ENCODE measurements around the gene APMAP. TPM values are rescaled to one million over a fixed set of nuclear protein-coding genes. Genes with fewer than 3 reads are reported as not detected.

The APMAP gene
- total and polyA plus RNA-seq, 9 of the 15 experiments (the other 6 are each of a cell fraction or from before 2014, with no cell fraction given) = 6.7 to 18.2 (median 14.4) TPM

DNA sequence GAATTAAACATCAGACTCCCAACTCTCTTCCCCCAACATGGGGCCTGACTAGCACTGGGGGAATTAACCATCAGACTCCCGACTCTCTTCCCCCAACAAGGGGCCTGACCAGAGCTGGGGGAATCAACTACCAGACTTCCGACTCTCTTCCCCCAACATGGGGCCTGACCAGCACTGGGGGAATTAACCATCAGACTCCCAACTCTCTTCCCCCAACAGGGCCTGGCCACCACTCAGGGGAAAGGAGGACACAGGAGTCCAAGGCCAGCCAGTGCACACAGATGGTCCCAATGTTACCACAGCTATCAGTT is 30.4 kb downstream of the APMAP start (continued):
- TF ChIP-seq, protein P1, sequence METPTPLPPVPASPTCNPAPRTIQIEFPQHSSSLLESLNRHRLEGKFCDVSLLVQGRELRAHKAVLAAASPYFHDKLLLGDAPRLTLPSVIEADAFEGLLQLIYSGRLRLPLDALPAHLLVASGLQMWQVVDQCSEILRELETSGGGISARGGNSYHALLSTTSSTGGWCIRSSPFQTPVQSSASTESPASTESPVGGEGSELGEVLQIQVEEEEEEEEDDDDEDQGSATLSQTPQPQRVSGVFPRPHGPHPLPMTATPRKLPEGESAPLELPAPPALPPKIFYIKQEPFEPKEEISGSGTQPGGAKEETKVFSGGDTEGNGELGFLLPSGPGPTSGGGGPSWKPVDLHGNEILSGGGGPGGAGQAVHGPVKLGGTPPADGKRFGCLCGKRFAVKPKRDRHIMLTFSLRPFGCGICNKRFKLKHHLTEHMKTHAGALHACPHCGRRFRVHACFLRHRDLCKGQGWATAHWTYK (CRISPR knock-in tag; IDR thresholded peaks at IDR 0.05) = no peak
- TF ChIP-seq, protein P2, sequence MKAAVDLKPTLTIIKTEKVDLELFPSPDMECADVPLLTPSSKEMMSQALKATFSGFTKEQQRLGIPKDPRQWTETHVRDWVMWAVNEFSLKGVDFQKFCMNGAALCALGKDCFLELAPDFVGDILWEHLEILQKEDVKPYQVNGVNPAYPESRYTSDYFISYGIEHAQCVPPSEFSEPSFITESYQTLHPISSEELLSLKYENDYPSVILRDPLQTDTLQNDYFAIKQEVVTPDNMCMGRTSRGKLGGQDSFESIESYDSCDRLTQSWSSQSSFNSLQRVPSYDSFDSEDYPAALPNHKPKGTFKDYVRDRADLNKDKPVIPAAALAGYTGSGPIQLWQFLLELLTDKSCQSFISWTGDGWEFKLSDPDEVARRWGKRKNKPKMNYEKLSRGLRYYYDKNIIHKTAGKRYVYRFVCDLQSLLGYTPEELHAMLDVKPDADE (conservative IDR thresholded peaks at IDR 0.05; ENCODE audit: control insufficient read depth, low read depth, low read length) = no peak

DNA sequence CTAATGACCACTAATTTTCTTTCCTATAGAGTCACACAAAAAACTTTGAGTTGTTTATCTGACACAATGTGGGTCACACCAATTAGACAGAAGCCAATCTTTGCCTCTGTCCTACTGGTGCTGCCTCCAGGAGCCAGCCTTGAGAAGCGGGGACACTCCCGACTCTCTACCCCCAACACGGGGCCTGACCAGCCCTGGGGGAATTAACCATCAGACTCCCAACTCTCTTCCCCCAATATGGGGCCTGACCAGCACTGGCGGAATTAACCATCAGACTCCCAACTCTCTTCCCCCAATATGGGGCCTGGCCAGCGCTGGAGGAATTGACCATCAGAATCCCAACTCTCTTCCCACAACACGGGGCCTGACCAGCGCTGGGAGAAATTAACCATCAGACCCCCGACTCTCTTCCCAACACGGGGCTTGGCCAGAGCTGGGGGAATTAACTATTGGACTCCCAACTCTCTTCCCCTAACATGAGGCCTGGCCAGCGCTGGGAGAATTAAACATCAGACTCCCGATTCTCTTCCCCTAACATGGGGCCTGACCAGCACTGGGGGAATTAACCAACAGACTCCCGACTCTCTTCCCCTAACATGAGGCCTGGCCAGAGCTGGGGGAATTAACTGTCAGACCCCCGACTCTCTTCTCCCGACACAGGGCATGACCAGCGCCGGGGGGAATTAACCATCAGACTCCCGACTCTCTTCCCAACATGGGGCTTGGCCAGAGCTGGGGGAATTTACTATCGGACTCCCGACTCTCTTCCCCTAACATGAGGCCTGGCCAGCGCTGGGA is 31.0 kb downstream of the APMAP start:
- no peak for FAIRE-seq
- Histone ChIP-seq H3K27me3 (ENCODE audit: control insufficient read depth in 2 of 2, insufficient read depth in 2 of 2, low read length in 2 of 2) (no peaks in the 10 kb centered on the region), H3K36me3 (ENCODE audit: control insufficient read depth, insufficient read depth, low read length) (peaks cover 18% of the 10 kb centered on the region; the same call in 2 of the 3 replicates), H2AFZ (ENCODE audit: low read depth, low read length) (no peak overlapping the region), H3K9ac (ENCODE audit: insufficient read depth in 1 of 2, low read depth in 2 of 2, low read length in 2 of 2) (no peak overlapping the region), H3K4me2 (ENCODE audit: insufficient read depth, low read length) (no peak overlapping the region), H3K79me2 (ENCODE audit: control insufficient read depth, insufficient read depth, low read length) (no peaks in the 10 kb centered on the region), H4K20me1 (replicated peaks; ENCODE audit: control insufficient read depth, insufficient read depth, low read length) (no peaks in the 10 kb centered on the region), H3K4me3 (no peak overlapping the region), H3K9me3 (replicated peaks; ENCODE audit: control insufficient read depth, insufficient read depth, low read depth, low read length) (no peaks in the 10 kb centered on the region), H3K9me1 (ENCODE audit: control insufficient read depth, insufficient read depth, low read length) (no peaks in the 10 kb centered on the region), H3K4me1 (replicated peaks in 1 of 2; ENCODE audit: control insufficient read depth in 2 of 2, insufficient read depth in 2 of 2, low read length in 2 of 2) (no peaks in the 10 kb centered on the region), H3K27ac (ENCODE audit: extremely low read depth, low read depth, low read length) (no peak overlapping the region)
- no TSS peak for BruUV-seq (replicated peaks)
- no peak for ATAC-seq
- POLR2A ChIA-PET = interaction anchor here (0.6 to 1.4 kb wide), 2 partner anchors 12 to 485 kb away, joined by 4 to 5 read pairs; partner anchors contain the start of gene CST7
- in situ Hi-C loops (cut with MboI) (no loop called here), intact Hi-C loops (cut with micrococcal nuclease) (no loop called here)
- 73% methylated on average over 15 of the region's 20 CpGs for WGBS (ENCODE audit: insufficient coverage, low coverage, missing lambda C conversion rate)
- CTCF ChIA-PET (ENCODE audit: low intra/inter-chr PET ratio) = no interaction called here
- DNase-seq (ENCODE audit: extremely low read depth in 1 of 4, low spot score in 3 of 4) = no peak
- TF ChIP-seq U2AF1 (optimal IDR thresholded peaks at IDR 0.05; ENCODE audit: low read depth, low read length) = no peak
- TF ChIP-seq, protein P3, sequence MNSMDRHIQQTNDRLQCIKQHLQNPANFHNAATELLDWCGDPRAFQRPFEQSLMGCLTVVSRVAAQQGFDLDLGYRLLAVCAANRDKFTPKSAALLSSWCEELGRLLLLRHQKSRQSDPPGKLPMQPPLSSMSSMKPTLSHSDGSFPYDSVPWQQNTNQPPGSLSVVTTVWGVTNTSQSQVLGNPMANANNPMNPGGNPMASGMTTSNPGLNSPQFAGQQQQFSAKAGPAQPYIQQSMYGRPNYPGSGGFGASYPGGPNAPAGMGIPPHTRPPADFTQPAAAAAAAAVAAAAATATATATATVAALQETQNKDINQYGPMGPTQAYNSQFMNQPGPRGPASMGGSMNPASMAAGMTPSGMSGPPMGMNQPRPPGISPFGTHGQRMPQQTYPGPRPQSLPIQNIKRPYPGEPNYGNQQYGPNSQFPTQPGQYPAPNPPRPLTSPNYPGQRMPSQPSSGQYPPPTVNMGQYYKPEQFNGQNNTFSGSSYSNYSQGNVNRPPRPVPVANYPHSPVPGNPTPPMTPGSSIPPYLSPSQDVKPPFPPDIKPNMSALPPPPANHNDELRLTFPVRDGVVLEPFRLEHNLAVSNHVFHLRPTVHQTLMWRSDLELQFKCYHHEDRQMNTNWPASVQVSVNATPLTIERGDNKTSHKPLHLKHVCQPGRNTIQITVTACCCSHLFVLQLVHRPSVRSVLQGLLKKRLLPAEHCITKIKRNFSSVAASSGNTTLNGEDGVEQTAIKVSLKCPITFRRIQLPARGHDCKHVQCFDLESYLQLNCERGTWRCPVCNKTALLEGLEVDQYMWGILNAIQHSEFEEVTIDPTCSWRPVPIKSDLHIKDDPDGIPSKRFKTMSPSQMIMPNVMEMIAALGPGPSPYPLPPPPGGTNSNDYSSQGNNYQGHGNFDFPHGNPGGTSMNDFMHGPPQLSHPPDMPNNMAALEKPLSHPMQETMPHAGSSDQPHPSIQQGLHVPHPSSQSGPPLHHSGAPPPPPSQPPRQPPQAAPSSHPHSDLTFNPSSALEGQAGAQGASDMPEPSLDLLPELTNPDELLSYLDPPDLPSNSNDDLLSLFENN (IDR thresholded peaks at IDR 0.05; ENCODE audit: low read depth in 2 of 2, low read length in 2 of 2) = no peak
- TF ChIP-seq, protein P4, sequence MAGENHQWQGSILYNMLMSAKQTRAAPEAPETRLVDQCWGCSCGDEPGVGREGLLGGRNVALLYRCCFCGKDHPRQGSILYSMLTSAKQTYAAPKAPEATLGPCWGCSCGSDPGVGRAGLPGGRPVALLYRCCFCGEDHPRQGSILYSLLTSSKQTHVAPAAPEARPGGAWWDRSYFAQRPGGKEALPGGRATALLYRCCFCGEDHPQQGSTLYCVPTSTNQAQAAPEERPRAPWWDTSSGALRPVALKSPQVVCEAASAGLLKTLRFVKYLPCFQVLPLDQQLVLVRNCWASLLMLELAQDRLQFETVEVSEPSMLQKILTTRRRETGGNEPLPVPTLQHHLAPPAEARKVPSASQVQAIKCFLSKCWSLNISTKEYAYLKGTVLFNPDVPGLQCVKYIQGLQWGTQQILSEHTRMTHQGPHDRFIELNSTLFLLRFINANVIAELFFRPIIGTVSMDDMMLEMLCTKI (IDR thresholded peaks at IDR 0.05; ENCODE audit: partially characterized antibody) = no peak
- TF ChIP-seq ZNF347 (CRISPR knock-in tag; IDR thresholded peaks at IDR 0.05; ENCODE audit: low read depth) = no peak
- TF ChIP-seq BCL6 (CRISPR knock-in tag; IDR thresholded peaks at IDR 0.05) = no peak

Measured in K562 (cell line).